HPDE6-E6E7 (cell line): ENCODE data around the gene DUSP19.

Source experiments
- DNase-seq: peaks from one replicate; pipeline ENCODE4 v3.0.0; 2011; ENCODE audit warnings: missing footprints; ENCODE audit errors: extremely low spot score

The DUSP19 gene

DNA sequence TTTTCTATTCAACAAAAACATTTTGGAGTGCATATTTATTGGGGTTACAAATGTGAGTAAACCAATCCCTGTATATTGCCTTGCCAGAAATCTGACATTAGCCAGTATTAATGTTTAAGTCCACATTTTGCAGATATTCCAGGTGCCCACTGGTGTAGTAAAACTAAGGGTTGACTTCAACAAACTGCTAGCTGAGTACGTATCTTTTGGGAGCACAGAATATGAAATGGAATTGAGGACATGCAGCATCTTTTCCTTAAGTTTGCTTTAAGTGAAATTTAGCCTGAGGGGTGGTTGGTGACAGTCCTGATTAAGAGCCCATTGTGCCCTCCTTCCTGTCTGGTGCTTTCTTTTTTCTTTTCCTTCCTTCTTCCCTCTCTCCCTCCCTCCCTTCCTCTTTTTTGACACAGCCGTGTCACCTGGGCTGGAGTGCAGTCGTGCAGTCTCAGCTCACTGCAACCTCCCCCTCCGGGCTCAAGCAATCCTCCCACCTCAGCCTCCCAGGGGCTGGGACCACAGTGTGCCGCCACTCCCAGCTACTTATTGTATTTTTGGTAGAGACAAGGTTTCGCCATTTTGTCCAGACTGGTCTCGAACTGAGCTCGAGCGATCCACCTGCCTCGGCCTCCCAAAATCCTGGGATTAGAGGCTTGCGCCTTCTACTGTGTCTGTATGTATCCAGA, 47.3 kb downstream of the DUSP19 start:
- DNase-seq: no peak

DNA sequence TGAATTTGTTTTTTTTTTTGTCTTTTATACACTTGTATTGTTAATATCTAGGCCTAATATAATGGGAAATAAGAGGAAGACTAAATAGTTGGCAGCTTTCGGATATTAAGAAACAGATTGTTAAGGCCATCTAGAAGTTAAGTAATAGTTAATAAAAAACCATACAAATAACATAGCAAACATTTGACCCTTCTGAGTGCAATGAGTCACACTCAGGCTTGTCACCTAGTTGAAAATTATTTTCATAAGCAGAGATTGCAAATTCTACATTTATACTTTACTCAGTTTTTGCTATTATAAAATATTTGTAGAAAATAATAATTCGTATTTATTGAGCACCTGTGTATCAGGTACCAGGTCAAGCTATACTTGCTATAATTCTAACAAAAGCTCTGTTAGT, 48.1 kb downstream of the DUSP19 start:
- no peak for DNase-seq

- DNase-seq: no peak
Measured at GRCh38 chr2:183134016-183134415, 55.5 kb downstream of the DUSP19 start.

- no peak for DNase-seq
Measured at GRCh38 chr2:183148955-183149354, 70.4 kb downstream of the DUSP19 start.

GRCh38 chr2:183149489-183149888, 70.9 kb downstream of the DUSP19 start:
- no peak for DNase-seq
